ENCODE data around the gene SOX2.

Gene SOX2

DNA sequence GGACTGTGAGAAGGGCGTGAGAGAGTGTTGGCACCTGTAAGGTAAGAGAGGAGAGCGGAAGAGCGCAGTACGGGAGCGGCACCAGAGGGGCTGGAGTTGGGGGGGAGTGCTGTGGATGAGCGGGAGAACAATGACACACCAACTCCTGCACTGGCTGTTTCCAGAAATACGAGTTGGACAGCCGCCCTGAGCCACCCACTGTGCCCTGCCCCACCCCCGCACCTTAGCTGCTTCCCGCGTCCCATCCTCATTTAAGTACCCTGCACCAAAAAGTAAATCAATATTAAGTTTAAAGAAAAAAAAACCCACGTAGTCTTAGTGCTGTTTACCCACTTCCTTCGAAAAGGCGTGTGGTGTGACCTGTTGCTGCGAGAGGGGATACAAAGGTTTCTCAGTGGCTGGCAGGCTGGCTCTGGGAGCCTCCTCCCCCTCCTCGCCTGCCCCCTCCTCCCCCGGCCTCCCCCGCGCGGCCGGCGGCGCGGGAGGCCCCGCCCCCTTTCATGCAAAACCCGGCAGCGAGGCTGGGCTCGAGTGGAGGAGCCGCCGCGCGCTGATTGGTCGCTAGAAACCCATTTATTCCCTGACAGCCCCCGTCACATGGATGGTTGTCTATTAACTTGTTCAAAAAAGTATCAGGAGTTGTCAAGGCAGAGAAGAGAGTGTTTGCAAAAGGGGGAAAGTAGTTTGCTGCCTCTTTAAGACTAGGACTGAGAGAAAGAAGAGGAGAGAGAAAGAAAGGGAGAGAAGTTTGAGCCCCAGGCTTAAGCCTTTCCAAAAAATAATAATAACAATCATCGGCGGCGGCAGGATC, at the start of gene SOX2:
TSS of gene SOX2 (plus strand) at position 601 of the 811 bp plus-strand sequence. CDS start 436 bp downstream, outside the sequence.
- no peaks in the 10 kb centered on the region for H3K9me3 Mint-ChIP-seq
- H3K27ac Mint-ChIP-seq, result no peak within 1 kb of the TSS
- H3K4me1 Mint-ChIP-seq (ENCODE audit: low read depth), result peaks cover 21% of the 10 kb centered on the region
- intact Hi-C loops (cut with micrococcal nuclease), result no loop called here
- H3K36me3 Mint-ChIP-seq (ENCODE audit: low read depth), result no peaks in the 10 kb centered on the region
- H3K4me3 Mint-ChIP-seq, result peak within 1 kb of the TSS; percentile 24
- peaks cover 64% of the 10 kb centered on the region for H3K27me3 Mint-ChIP-seq

- Mint-ChIP-seq H3K27ac (no peak overlapping the region), H3K4me3 (no peak overlapping the region), H3K4me1 (ENCODE audit: low read depth) (no peaks in the 10 kb centered on the region), H3K36me3 (ENCODE audit: low read depth) (no peaks in the 10 kb centered on the region), H3K27me3 (peaks cover 7% of the 10 kb centered on the region), H3K9me3 (no peaks in the 10 kb centered on the region)
- intact Hi-C loops (cut with micrococcal nuclease), result no loop called here
Measured at GRCh38 chr3:181683563-181683962, 28.2 kb upstream of the SOX2 start.

- H3K4me3 Mint-ChIP-seq, result no peak overlapping the region
- no peaks in the 10 kb centered on the region for H3K36me3 Mint-ChIP-seq (ENCODE audit: low read depth)
- H3K27ac Mint-ChIP-seq, result no peak overlapping the region
- intact Hi-C loops (cut with micrococcal nuclease), result no loop called here
- H3K9me3 Mint-ChIP-seq, result no peaks in the 10 kb centered on the region
- H3K27me3 Mint-ChIP-seq, result peaks cover 17% of the 10 kb centered on the region
- H3K4me1 Mint-ChIP-seq (ENCODE audit: low read depth), result no peaks in the 10 kb centered on the region
Measured at GRCh38 chr3:181687190-181687589, 24.5 kb upstream of the SOX2 start.

- no peak overlapping the region for H3K4me3 Mint-ChIP-seq
- no peaks in the 10 kb centered on the region for H3K4me1 Mint-ChIP-seq (ENCODE audit: low read depth)
- intact Hi-C loops (cut with micrococcal nuclease), result no loop called here
- no peak overlapping the region for H3K27ac Mint-ChIP-seq
- H3K9me3 Mint-ChIP-seq, result no peaks in the 10 kb centered on the region
- no peaks in the 10 kb centered on the region for H3K36me3 Mint-ChIP-seq (ENCODE audit: low read depth)
- peaks cover 22% of the 10 kb centered on the region for H3K27me3 Mint-ChIP-seq
Measured at GRCh38 chr3:181687731-181688130, 24.0 kb upstream of the SOX2 start.

DNA sequence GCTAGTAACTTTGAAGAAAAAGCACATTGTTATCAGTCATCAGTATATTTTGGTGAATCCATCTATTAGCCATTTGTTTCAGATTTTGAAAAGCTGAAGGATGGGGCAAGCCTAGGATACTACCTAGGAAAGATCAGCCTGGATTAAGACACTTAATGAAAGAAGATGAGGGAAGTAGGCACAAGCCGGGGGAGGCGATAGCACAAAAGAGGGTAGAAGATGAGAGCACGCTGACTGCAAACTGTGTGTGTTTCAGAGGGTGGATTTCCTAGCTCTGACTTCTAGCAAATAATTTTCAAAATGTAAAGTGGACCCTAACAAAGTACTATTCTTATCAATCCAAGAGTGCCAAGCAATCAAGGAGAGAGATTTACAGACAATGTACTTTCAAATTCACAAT, 22.2 kb upstream of the SOX2 start:
- no peaks in the 10 kb centered on the region for H3K36me3 Mint-ChIP-seq (ENCODE audit: low read depth)
- H3K4me3 Mint-ChIP-seq, result no peak overlapping the region
- no peak overlapping the region for H3K27ac Mint-ChIP-seq
- intact Hi-C loops (cut with micrococcal nuclease), result no loop called here
- no peaks in the 10 kb centered on the region for H3K4me1 Mint-ChIP-seq (ENCODE audit: low read depth)
- H3K27me3 Mint-ChIP-seq, result peaks cover 25% of the 10 kb centered on the region
- H3K9me3 Mint-ChIP-seq, result no peaks in the 10 kb centered on the region

DNA sequence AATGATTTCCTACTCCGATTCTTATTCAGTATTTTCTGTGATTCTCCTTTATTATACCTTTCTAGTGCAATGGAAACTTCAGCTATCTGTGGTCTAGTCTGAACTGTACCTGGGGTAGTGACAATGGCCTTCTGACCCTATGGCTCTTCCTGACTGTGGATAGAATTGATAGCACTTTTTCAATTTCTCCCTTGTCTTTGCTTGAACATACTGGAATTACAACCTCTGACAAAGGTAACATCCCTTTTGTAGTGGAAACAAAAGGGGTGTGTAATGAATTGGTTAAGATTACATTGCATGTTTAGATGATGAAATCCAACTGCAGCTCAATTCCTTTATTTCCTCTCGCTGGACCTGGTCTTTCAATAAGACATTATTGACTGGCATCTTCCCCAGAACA, 21.0 kb upstream of the SOX2 start:
- intact Hi-C loops (cut with micrococcal nuclease), result no loop called here
- no peak overlapping the region for H3K27ac Mint-ChIP-seq
- H3K9me3 Mint-ChIP-seq, result no peaks in the 10 kb centered on the region
- peaks cover 4% of the 10 kb centered on the region for H3K4me1 Mint-ChIP-seq (ENCODE audit: low read depth)
- H3K27me3 Mint-ChIP-seq, result peaks cover 36% of the 10 kb centered on the region
- H3K4me3 Mint-ChIP-seq, result no peak overlapping the region
- H3K36me3 Mint-ChIP-seq (ENCODE audit: low read depth), result no peaks in the 10 kb centered on the region

GRCh38 chr3:181691901-181692300, 19.8 kb upstream of the SOX2 start:
- peaks cover 10% of the 10 kb centered on the region for H3K4me1 Mint-ChIP-seq (ENCODE audit: low read depth)
- no peaks in the 10 kb centered on the region for H3K9me3 Mint-ChIP-seq
- no peaks in the 10 kb centered on the region for H3K36me3 Mint-ChIP-seq (ENCODE audit: low read depth)
- peaks cover 46% of the 10 kb centered on the region for H3K27me3 Mint-ChIP-seq
- no peak overlapping the region for H3K27ac Mint-ChIP-seq
- H3K4me3 Mint-ChIP-seq, result no peak overlapping the region
- intact Hi-C loops (cut with micrococcal nuclease), result no loop called here

- peaks cover 50% of the 10 kb centered on the region for H3K27me3 Mint-ChIP-seq
- intact Hi-C loops (cut with micrococcal nuclease), result no loop called here
- peaks cover 10% of the 10 kb centered on the region for H3K4me1 Mint-ChIP-seq (ENCODE audit: low read depth)
Measured at GRCh38 chr3:181692311-181693145, 19.2 kb upstream of the SOX2 start.

GRCh38 chr3:181693280-181693679, 18.4 kb upstream of the SOX2 start:
- no peaks in the 10 kb centered on the region for H3K9me3 Mint-ChIP-seq
- intact Hi-C loops (cut with micrococcal nuclease), result no loop called here
- peaks cover 56% of the 10 kb centered on the region for H3K27me3 Mint-ChIP-seq
- H3K27ac Mint-ChIP-seq, result no peak overlapping the region
- H3K36me3 Mint-ChIP-seq (ENCODE audit: low read depth), result no peaks in the 10 kb centered on the region
- H3K4me1 Mint-ChIP-seq (ENCODE audit: low read depth), result peaks cover 10% of the 10 kb centered on the region
- H3K4me3 Mint-ChIP-seq, result no peak overlapping the region

More at GRCh38 chr3:181692311-181693145, 19.2 kb upstream of the SOX2 start:
- Mint-ChIP-seq H3K4me3 (no peak overlapping the region), H3K9me3 (no peaks in the 10 kb centered on the region), H3K27ac (no peak overlapping the region), H3K36me3 (ENCODE audit: low read depth) (no peaks in the 10 kb centered on the region)

GRCh38 chr3:181694805-181695660, 16.7 kb upstream of the SOX2 start:
- H3K4me1 Mint-ChIP-seq (ENCODE audit: low read depth), result peaks cover 11% of the 10 kb centered on the region
- H3K9me3 Mint-ChIP-seq, result peaks cover 2% of the 10 kb centered on the region
- intact Hi-C loops (cut with micrococcal nuclease), result no loop called here
- peak overlapping the region; percentile 62 for H3K4me3 Mint-ChIP-seq
- no peaks in the 10 kb centered on the region for H3K36me3 Mint-ChIP-seq (ENCODE audit: low read depth)
- no peak overlapping the region for H3K27ac Mint-ChIP-seq
- H3K27me3 Mint-ChIP-seq, result peaks cover 72% of the 10 kb centered on the region

GRCh38 chr3:181695661-181696491, 15.8 kb upstream of the SOX2 start:
- Mint-ChIP-seq H3K4me1 (ENCODE audit: low read depth) (peaks cover 19% of the 10 kb centered on the region), H3K4me3 (peak overlapping the region; percentile 62), H3K36me3 (ENCODE audit: low read depth) (no peaks in the 10 kb centered on the region), H3K27me3 (peaks cover 77% of the 10 kb centered on the region), H3K9me3 (peaks cover 9% of the 10 kb centered on the region), H3K27ac (no peak overlapping the region)
- intact Hi-C loops (cut with micrococcal nuclease), result no loop called here

DNA sequence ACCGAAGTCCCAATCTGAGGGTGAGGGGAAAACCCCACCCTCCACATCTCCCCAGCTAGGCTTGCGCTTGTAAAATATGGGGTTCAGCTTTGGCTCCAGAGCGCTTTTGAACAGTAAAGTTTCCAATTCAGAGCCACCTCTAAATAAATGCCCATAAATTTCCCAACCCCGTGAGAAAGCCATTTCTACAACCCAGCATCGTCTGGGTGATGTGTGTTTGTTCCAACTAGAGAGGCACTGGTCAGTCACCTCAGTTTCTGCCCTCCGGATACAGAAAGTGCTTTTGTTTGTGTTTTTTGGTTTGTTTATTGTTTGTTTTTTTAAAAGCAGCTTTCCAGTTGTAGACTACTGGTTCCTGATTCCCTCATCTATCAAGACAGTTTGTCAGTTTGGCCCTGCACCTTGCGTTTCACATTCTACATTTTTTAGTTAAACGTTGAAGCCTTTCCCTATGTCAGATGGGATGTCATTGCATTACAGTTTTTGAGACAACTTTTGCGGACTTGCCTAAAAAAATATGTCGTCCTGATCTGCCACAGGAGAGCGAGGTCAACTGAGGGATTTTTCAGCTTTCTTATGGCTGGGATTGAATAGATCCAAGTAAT, 15.0 kb upstream of the SOX2 start:
- no peak overlapping the region for H3K27ac Mint-ChIP-seq
- H3K4me3 Mint-ChIP-seq, result no peak overlapping the region
- peaks cover 21% of the 10 kb centered on the region for H3K4me1 Mint-ChIP-seq (ENCODE audit: low read depth)
- intact Hi-C loops (cut with micrococcal nuclease), result no loop called here
- H3K27me3 Mint-ChIP-seq, result peaks cover 78% of the 10 kb centered on the region
- no peaks in the 10 kb centered on the region for H3K36me3 Mint-ChIP-seq (ENCODE audit: low read depth)
- peaks cover 9% of the 10 kb centered on the region for H3K9me3 Mint-ChIP-seq

Measured in dendritic cell treated with granulocyte-macrophage colony-stimulating factor and Interleukin-4, amounts not matched to agents 40 ng/mL and 50 ng/mL, for 4 days (primary cell).